ENCODE results near the gene RNF130.
"Not testable (repeated sequence)": the region's sequence is repeated elsewhere in the genome, so short reads cannot be mapped to it uniquely, and the experiment has no call there.

DNA sequence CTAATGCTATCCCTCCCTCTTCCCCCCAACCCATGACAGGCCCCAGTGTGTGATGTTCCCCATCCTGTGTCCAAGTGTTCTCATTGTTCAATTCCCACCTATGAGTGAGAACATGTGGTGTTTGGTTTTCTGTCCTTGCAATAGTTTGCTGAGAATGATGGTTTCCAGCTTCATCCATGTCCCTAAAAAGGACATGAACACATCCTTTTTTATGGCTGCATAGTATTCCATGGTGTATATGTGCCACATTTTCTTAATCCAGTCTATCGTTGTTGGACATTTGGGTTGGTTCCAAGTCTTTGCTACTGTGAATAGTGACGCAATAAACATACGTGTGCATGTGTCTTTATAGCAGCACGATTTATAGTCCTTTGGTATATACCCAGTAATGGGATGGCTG, 78.7 kb downstream of the RNF130 start:
- TF ChIP-seq, protein P1, sequence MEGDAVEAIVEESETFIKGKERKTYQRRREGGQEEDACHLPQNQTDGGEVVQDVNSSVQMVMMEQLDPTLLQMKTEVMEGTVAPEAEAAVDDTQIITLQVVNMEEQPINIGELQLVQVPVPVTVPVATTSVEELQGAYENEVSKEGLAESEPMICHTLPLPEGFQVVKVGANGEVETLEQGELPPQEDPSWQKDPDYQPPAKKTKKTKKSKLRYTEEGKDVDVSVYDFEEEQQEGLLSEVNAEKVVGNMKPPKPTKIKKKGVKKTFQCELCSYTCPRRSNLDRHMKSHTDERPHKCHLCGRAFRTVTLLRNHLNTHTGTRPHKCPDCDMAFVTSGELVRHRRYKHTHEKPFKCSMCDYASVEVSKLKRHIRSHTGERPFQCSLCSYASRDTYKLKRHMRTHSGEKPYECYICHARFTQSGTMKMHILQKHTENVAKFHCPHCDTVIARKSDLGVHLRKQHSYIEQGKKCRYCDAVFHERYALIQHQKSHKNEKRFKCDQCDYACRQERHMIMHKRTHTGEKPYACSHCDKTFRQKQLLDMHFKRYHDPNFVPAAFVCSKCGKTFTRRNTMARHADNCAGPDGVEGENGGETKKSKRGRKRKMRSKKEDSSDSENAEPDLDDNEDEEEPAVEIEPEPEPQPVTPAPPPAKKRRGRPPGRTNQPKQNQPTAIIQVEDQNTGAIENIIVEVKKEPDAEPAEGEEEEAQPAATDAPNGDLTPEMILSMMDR (IDR thresholded peaks at IDR 0.05) = not testable (repeated sequence)
- TF ChIP-seq POLR2A (IDR thresholded peaks at IDR 0.05) = not testable (repeated sequence)
